HepG2 (cell line): ENCODE measurements around the gene B4GALT4. TPM values are rescaled to one million over a fixed set of nuclear protein-coding genes. Genes with fewer than 3 reads are reported as not detected.

Experiments used
- ATAC-seq: fragments of 200-7000 bp; cut with Tn5 transposase; 3 replicates; pipeline ENCODE4 v1.9.1; 2020; ENCODE audit warnings: mild to moderate bottlenecking, moderate library complexity
- BruUV-seq: library from RNA; stranded (reverse); fragments of 400-500 nt; replicated peaks from 2 replicates; lab custom pipeline; 2021; lab: Mats Ljungman, UMichigan
- CTCF ChIA-PET: fragments of 300-600 bp; formaldehyde crosslinking; extraction: SDS; loops from one replicate; lab custom pipeline; 2021; ENCODE audit warnings: low total read pairs, inconsistent platforms, low intra/inter-chr PET ratio; lab: Yijun Ruan, JAX
- POLR2A ChIA-PET: fragments of 350-600 bp; sonication (Branson Sonifier 250); formaldehyde crosslinking; loops from one replicate; lab custom pipeline; 2020; ENCODE audit warnings: antibody characterized with exemption, inconsistent platforms; lab: Yijun Ruan, JAX
- DNase-seq: peaks from one replicate; pipeline ENCODE4 v3.0.0-alpha.2; 2015; ENCODE audit warnings: low spot score
- FAIRE-seq: peaks from 3 replicates; lab custom pipeline; 2011; peaks lifted over from hg19 to GRCh38; lab: Jason Lieb, UNC
- H2AFZ ChIP-seq: one replicate; pipeline ENCODE4 v1.6.1; 2011; ENCODE audit warnings: low read length, inconsistent platforms
- H3K27ac ChIP-seq: fragments of 300-600 bp; 3 replicates; pipeline ENCODE4 v1.8.0; 2011; ENCODE audit warnings: mixed run types, mild to moderate bottlenecking, mixed read lengths, low read length, inconsistent platforms; ENCODE audit not compliant: insufficient read depth; ENCODE audit errors: extremely low read length
- H3K27me3 ChIP-seq, 2 experiments: fragments of 200-600 bp in 1 of 2; 2 replicates in 1 of 2; 3 replicates in 1 of 2; pipeline versions ENCODE4 v1.6.0 to v1.8.0; 2011; ENCODE audit warnings: low read length in 2 of 2, mild to moderate bottlenecking in 2 of 2, moderate library complexity in 2 of 2, inconsistent platforms in 1 of 2; ENCODE audit not compliant: insufficient read depth in 2 of 2, control insufficient read depth in 1 of 2
- H3K36me3 ChIP-seq, 2 experiments: fragments of 200-600 bp in 1 of 2; replicated peaks in 1 of 2; 2 replicates in 1 of 2; 3 replicates in 1 of 2; pipeline versions ENCODE4 v1.5.1 to v1.8.0; 2011; ENCODE audit warnings: low read length in 2 of 2, inconsistent platforms in 1 of 2; ENCODE audit not compliant: insufficient read depth in 2 of 2, control insufficient read depth in 1 of 2
- H3K4me1 ChIP-seq: 2 replicates; pipeline ENCODE4 v1.5.1; 2012; ENCODE audit warnings: low read length, inconsistent platforms; ENCODE audit not compliant: insufficient read depth
- H3K4me2 ChIP-seq: 2 replicates; pipeline ENCODE4 v1.6.0; 2011; ENCODE audit warnings: low read depth, low read length, inconsistent platforms
- H3K4me3 ChIP-seq, 3 experiments: fragments of 200-600 bp in 1 of 3; sonication (generic), shearing (Covaris generic) in 1 of 3; replicated peaks in 1 of 3; 2 replicates each; pipeline ENCODE4 v1.5.1; 2011 to 2016; ENCODE audit warnings: low read length in 3 of 3, inconsistent platforms in 2 of 3, low read depth in 2 of 3, mild to moderate bottlenecking in 2 of 3, control low read depth in 1 of 3, mixed read lengths in 1 of 3; ENCODE audit not compliant: insufficient read depth in 1 of 3
- H3K79me2 ChIP-seq: one replicate; pipeline ENCODE4 v1.6.1; 2011; ENCODE audit warnings: low read length, inconsistent platforms; ENCODE audit not compliant: insufficient read depth
- H3K9ac ChIP-seq: 2 replicates; pipeline ENCODE4 v1.6.0; 2011; ENCODE audit warnings: mild to moderate bottlenecking, low read depth, low read length, inconsistent platforms; ENCODE audit not compliant: insufficient read depth
- H3K9me3 ChIP-seq: 2 replicates; pipeline ENCODE4 v1.5.1; 2012; ENCODE audit warnings: mild to moderate bottlenecking, low read length
- H4K20me1 ChIP-seq: 2 replicates; pipeline ENCODE4 v1.6.0; 2011; ENCODE audit warnings: inconsistent platforms, mild to moderate bottlenecking, low read length, moderate library complexity; ENCODE audit not compliant: insufficient read depth
- ARNT2 ChIP-seq: sonication (generic); formaldehyde crosslinking; IDR thresholded peaks from 2 replicates; pipeline ENCODE4 v1.8.0; 2022; ENCODE audit warnings: mild to moderate bottlenecking, low read depth, missing genetic modification reagents, moderate library complexity
- E2F1 ChIP-seq: sonication (generic); formaldehyde crosslinking; IDR thresholded peaks from 2 replicates; pipeline ENCODE4 v1.5.0; 2020; ENCODE audit warnings: missing genetic modification reagents
- RFX1 ChIP-seq: fragments of 450-650 bp; IDR thresholded peaks from 2 replicates; pipeline ENCODE4 v1.6.1; 2017
- TERF1 ChIP-seq: sonication (generic); formaldehyde crosslinking; IDR thresholded peaks from 2 replicates; pipeline ENCODE4 v1.8.0; 2022; ENCODE audit warnings: mild to moderate bottlenecking, missing genetic modification reagents, moderate library complexity
- TOPORS ChIP-seq: sonication (generic); formaldehyde crosslinking; IDR thresholded peaks from 2 replicates; pipeline ENCODE4 v1.8.0; 2023; ENCODE audit warnings: mild to moderate bottlenecking, missing genetic modification reagents
- TRIM24 ChIP-seq: sonication (generic); formaldehyde crosslinking; IDR thresholded peaks from 2 replicates; pipeline ENCODE4 v1.8.0; 2022; ENCODE audit warnings: mild to moderate bottlenecking, missing genetic modification reagents
- ZBTB43 ChIP-seq: sonication (generic); formaldehyde crosslinking; conservative IDR thresholded peaks from 2 replicates; pipeline ENCODE4 v1.4.0; 2020; ENCODE audit warnings: missing genetic modification reagents
- ZNF331 ChIP-seq: sonication (generic); formaldehyde crosslinking; IDR thresholded peaks from 2 replicates; pipeline ENCODE4 v1.4.0; 2020; ENCODE audit warnings: missing genetic modification reagents
- ZNF512B ChIP-seq: sonication (generic); formaldehyde crosslinking; IDR thresholded peaks from 2 replicates; pipeline ENCODE4 v1.5.1; 2020; ENCODE audit warnings: missing genetic modification reagents, mild to moderate bottlenecking, borderline replicate concordance
- ZNF619 ChIP-seq: sonication (generic); formaldehyde crosslinking; IDR thresholded peaks from 2 replicates; pipeline ENCODE4 v1.4.0; 2020; ENCODE audit warnings: mild to moderate bottlenecking, missing genetic modification reagents
- ZNF674 ChIP-seq: sonication (generic); formaldehyde crosslinking; IDR thresholded peaks from 2 replicates; pipeline ENCODE4 v1.5.0; 2020; ENCODE audit warnings: low read depth, mild to moderate bottlenecking, missing genetic modification reagents
- ZNF7 ChIP-seq: IDR thresholded peaks from 2 replicates; pipeline ENCODE4 v1.6.1; 2016; ENCODE audit warnings: missing biosample characterization, missing genetic modification reagents
- WGBS: methylation state at CpG from one replicate; pipeline ENCODE4 v1.1.6; 2017; ENCODE audit warnings: low lambda C conversion rate; 5-methylcytosine and 5-hydroxymethylcytosine counted together
- in situ Hi-C: cut with HindIII; loops from 2 replicates; pipeline ENCODE4 v1.10.0; 2017; ENCODE audit warnings: low pct_unique_long_range_greater_than_20kb; ENCODE audit not compliant: extremely low pct_ligation_motif_present
- intact Hi-C: fragments of 100-400 bp; cut with micrococcal nuclease; formaldehyde crosslinking; loops from one replicate; pipeline ENCODE4 v1.10.0; 2022; ENCODE audit not compliant: unreplicated experiment
- polyA plus RNA-seq, 8 experiments: library from polyadenylated mRNA; depleted of rRNA in 3 of 8; stranded (reverse) in 7 of 8; unstranded in 1 of 8; fragments of >200 nt; fragmentation: Illumina TruSeq in 4 of 8; extraction: Trizol in 4 of 8; gene quantifications; 2 replicates each; pipeline versions ENCODE4 v1.2.1 to v1.2.3, GENCODE V29; 2011 to 2016; ENCODE audit warnings: low read depth in 4 of 8, missing spikeins in 1 of 8, mixed read lengths in 1 of 8; ENCODE audit not compliant: insufficient read depth in 1 of 8
- total RNA-seq, 5 experiments: library from RNA; depleted of rRNA; stranded (reverse); fragments of >200 nt; fragmentation: Illumina TruSeq; extraction: Trizol; gene quantifications; 2 replicates each; pipeline ENCODE4 v1.2.3, GENCODE V29; 2016; ENCODE audit warnings: low read depth in 1 of 5

The B4GALT4 gene
- total and polyA plus RNA-seq, 2 of the 13 experiments (the other 11 are each of a cell fraction or from before 2014, with no cell fraction given), result 16.9 to 29.0 TPM

GRCh38 chr3:119211803-119212202 is 28.9 kb downstream of the B4GALT4 start:
- TF ChIP-seq TRIM24 (CRISPR knock-in tag) (no peak), ZNF331 (CRISPR knock-in tag) (no peak), E2F1 (CRISPR knock-in tag) (no peak), ARNT2 (CRISPR knock-in tag) (no peak), ZBTB43 (no peak), ZNF619 (CRISPR knock-in tag) (no peak), ZNF512B (CRISPR knock-in tag) (no peak), TOPORS (CRISPR knock-in tag) (no peak), TERF1 (CRISPR knock-in tag) (no peak), ZNF7 (CRISPR knock-in tag) (no peak), ZNF674 (CRISPR knock-in tag) (no peak), RFX1 (no peak)
- TF ChIP-seq, all 625 proteins: peak for 0
- ChIA-PET POLR2A (no interaction called here), CTCF (no interaction called here)
- no peak overlapping the region for H3K27ac ChIP-seq
- H3K79me2 ChIP-seq, result no peaks in the 10 kb centered on the region
- peaks cover 10 to 48% of the 10 kb centered on the region in 2 experiments; a peak in 4 of 5 replicates for H3K36me3 ChIP-seq
- no peak overlapping the region for H2AFZ ChIP-seq
- TSS peak; percentile 21 for BruUV-seq
- ATAC-seq (no peak), DNase-seq (no peak), FAIRE-seq (no peak)
- in situ Hi-C loops, result no loop called here
- no peak overlapping the region for H3K4me3 ChIP-seq
- H3K9me3 ChIP-seq, result no peaks in the 10 kb centered on the region
- H4K20me1 ChIP-seq, result no peaks in the 10 kb centered on the region
- H3K4me1 ChIP-seq, result peaks cover 21% of the 10 kb centered on the region
- intact Hi-C loops, result no loop called here
- H3K9ac ChIP-seq, result no peak overlapping the region
- 95% methylated on average over 6 of the region's 6 CpGs for WGBS
- H3K4me2 ChIP-seq, result no peak overlapping the region
- no peaks in the 10 kb centered on the region for H3K27me3 ChIP-seq
